Measurements from ENCODE around the gene SCN1B.

Gene SCN1B

DNA sequence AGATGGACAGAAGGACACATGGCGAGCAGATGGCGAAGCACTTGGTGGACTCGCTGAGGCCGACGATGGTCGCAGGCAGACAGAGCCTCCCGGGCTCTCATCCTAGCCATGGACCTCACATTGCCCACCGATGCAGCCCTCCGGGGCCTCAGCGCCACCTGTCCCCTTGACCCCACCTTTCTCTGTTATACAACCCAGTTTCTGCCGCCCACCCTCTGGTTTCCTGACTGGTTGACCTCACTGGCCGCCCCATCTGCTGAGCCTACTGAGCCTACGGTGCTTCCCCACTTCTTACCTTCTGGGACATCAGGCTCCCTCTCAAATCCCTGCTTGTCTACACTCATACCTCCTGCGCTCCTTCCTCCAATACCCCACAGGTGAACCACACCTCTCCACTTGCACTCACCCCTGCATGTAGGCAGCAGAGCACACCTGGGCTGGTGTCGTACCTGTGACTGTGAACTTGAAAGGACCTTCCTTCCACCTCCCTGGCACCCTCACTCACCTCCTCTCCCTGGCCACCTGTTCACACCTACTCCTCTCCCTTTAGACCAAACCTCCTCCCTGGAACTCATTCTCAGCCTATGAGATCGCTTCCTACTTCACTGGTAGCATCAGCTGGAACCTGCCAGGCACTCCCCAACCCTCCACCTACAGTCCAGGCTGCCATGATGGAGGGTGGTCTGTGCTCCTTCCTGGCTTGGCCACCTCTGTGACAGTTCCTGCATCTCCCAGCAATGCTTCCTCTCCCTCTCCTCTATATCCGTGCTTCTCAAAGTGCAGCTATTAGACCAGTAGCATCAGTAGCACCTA, 47.3 kb downstream of the SCN1B start:
- no peak for DNase-seq

DNA sequence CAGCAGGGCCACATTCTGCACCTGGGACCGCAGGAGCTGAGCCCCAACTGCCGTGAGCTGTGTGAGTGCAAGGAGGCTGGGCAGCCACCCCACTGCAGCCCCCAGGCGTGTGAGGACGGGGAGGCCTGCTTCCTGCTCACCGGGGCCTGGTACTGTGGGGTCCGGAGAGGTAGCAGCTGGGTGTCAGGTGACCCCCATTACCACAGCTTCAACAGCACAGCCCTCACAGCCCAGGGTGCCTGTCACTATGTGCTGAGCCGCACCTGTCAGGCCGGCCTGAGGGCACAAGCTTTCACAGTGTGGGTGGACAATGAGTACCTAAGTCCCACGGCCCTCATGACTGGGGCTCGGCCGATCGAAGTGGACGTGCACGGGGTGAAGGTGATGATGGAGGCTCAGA, 49.6 kb downstream of the SCN1B start:
- no peak for DNase-seq

DNA sequence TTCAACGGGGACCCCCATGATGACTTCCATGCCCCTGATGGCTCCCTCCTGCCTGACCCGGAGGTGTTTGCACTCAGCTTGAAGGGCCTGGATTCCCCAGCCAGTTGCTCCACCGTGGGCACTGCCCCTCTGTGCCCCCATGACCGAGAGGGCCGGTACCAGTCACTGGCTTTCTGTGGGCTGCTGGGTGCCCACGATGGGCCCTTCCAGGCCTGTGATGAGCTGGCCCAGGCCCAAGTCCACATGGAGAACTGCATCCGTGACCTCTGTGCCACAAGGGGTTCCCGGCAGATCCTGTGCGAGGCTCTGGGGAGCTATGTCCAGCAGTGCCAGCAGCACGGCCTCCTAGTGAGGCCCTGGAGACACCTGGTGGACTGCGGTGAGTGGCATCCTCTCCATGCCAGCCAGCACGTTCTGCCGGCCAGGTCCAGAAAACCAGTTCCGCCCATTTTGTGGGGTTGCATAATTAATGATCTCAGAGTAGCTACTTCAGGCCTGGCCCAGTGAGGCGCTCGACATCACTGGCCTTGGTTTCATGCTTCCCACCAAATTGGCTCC, 50.4 kb downstream of the SCN1B start:
- no peak for DNase-seq

- no peak for DNase-seq
These were observed 50.9 kb downstream of the SCN1B start for GRCh38 chr19:35081201-35081600.

DNA sequence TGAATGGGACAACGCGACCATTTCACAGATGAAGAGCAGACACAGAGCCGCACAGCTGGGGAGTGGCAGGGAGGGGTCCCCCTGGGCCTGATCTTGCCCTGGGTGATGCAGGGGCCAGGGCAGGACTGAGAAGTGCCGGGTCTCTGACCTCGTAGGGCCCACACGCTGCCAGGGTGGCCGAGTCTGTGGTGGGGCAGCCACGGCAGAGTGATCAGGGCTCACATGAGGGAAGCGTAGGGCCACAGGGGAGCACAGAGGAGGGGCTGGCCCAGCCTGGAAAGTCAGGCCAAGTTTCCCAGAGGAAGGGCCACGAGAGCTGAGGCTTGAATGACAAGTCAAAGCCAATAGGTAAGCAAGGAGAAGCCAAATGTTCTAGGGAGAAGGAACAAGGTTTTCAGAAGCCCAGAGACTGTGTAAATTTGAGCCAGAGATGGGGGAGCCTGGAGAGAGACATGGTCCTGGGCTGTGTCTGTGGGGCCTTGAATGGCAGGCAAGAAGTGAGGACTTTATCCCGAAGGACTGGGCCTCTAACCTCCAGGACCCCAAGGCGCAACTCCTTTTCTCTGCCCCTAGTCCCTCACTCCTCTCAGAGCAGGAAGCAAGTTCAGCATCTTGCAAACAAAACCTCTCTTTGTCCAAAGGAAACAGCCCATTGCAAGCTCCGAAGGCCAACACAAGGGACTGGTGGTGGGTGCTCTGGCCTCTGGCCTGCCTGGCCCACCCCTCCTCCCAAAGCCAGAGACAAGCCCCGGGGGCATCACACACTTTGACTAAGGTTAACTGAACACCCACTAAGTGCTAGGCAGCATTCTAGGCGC, 53.6 kb downstream of the SCN1B start:
- DNase-seq: no peak

DNA sequence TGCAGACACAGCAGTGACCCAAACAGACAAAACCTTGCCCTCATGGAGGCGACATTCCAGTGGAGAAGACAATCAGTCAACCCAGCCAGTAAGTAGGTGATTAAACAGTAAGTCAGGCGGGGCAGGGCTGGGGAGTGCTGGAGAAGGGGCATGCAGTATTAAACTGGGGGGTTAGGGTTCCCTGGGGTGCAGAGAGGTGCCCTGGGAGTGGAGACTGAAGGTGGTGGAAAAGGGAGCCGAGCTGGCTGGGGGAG, 54.2 kb downstream of the SCN1B start:
- DNase-seq: no peak

GRCh38 chr19:35085947-35086346, 55.7 kb downstream of the SCN1B start:
- no peak for DNase-seq

DNA sequence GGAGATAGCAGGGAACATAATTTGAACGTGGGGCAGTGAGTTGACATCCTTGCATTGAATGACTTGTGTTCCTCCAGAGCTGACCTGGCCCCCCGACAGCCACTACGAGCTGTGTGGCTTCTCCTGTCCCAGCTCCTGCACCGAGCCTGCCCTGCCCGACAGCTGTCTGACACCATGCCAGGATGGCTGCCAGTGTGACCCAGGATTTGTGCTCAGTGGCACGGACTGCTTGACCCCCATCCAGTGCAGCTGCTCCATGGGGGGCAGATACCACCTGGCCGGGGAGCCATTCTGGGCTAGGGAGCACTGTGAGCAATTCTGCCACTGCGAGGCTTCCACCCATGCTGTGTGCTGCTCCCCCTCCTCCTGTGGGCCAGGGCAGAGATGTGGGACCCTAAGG, 56.2 kb downstream of the SCN1B start:
- no peak for DNase-seq

GRCh38 chr19:35087393-35087792, 57.1 kb downstream of the SCN1B start:
- no peak for DNase-seq

GRCh38 chr19:35088131-35088913, 58.1 kb downstream of the SCN1B start:
- DNase-seq: peak; percentile 81

DNA sequence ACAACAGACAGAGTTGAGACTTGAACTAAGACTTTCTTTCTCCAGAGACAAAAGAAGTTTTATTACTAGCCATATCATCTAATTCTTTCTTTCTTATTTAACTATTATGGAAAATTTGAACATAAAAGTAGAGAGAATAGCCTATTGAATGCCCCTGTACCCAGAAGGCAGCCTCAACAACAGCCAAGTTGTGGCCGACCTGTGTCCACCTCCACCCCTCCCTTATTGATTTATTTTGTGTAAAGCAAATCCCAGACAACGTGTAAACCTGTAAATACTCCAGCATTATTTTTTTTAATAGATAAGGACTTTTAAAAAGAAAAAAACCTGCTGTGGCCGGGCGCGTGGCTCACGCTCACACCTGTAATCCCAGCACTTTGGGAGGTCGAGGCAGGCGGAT, 59.3 kb downstream of the SCN1B start:
- DNase-seq: no peak

Measured in 8988T (cell line).